GM12878 (cell line): Measurements from ENCODE around the gene GFRA1. TPM values are rescaled to one million over a fixed set of nuclear protein-coding genes. Genes with fewer than 3 reads are reported as not detected.

ENCODE experiments used
- ATAC-seq: fragments of 200-7000 bp; cut with Tn5 transposase; 3 replicates; pipeline ENCODE4 v1.9.1; 2020; ENCODE audit warnings: mild to moderate bottlenecking, moderate library complexity
- BruUV-seq: library from RNA; stranded (reverse); fragments of 400-500 nt; replicated peaks from 2 replicates; lab custom pipeline; 2021; lab: Mats Ljungman, UMichigan
- CTCF ChIA-PET: fragments of 300-600 bp; sonication (Branson Sonifier 250); formaldehyde crosslinking; extraction: SDS; loops from one replicate; lab custom pipeline; 2021; ENCODE audit warnings: inconsistent platforms; lab: Yijun Ruan, JAX
- POLR2A ChIA-PET: fragments of 350-600 bp; formaldehyde crosslinking; extraction: SDS; loops from one replicate; lab custom pipeline; 2021; ENCODE audit warnings: inconsistent platforms; lab: Charles Lee
- RAD21 ChIA-PET: fragments of 300-600 bp; sonication (Branson Sonifier 250); formaldehyde crosslinking; loops from one replicate; lab custom pipeline; 2023; ENCODE audit warnings: antibody characterized with exemption; ENCODE audit not compliant: unreplicated experiment; lab: Charles Lee
- SMC1A ChIA-PET: fragments of 300-600 bp; sonication (Branson Sonifier 250); formaldehyde crosslinking; loops from one replicate; lab custom pipeline; 2023; ENCODE audit not compliant: unreplicated experiment, uncharacterized antibody; lab: Charles Lee
- DNase-seq: peaks from one replicate; pipeline ENCODE4 v3.0.0-alpha.2; 2011; ENCODE audit warnings: low read depth, low spot score
- FAIRE-seq: peaks from 3 replicates; lab custom pipeline; 2011; peaks lifted over from hg19 to GRCh38; lab: Jason Lieb, UNC
- H2AFZ ChIP-seq: 2 replicates; pipeline ENCODE4 v1.6.0; 2011; ENCODE audit warnings: low read depth, low read length, control low read depth; ENCODE audit not compliant: control insufficient read depth
- H3K27ac ChIP-seq: 2 replicates; pipeline ENCODE4 v1.5.1; 2011; ENCODE audit warnings: control low read depth; ENCODE audit not compliant: control insufficient read depth, insufficient read depth
- H3K27me3 ChIP-seq, 2 experiments: replicated peaks in 1 of 2; 2 replicates each; pipeline versions ENCODE4 v1.6.0 to v1.6.1; 2011; ENCODE audit warnings: low read length in 1 of 2; ENCODE audit not compliant: control insufficient read depth in 2 of 2, insufficient read depth in 2 of 2
- H3K36me3 ChIP-seq, 2 experiments: 2 replicates each; pipeline ENCODE4 v1.5.1; 2011; ENCODE audit warnings: low read length in 1 of 2; ENCODE audit not compliant: control insufficient read depth in 2 of 2, insufficient read depth in 2 of 2
- H3K4me1 ChIP-seq: 2 replicates; pipeline ENCODE4 v1.6.1; 2011; ENCODE audit warnings: mild to moderate bottlenecking, low read length, moderate library complexity, mixed read lengths; ENCODE audit not compliant: control insufficient read depth, insufficient read depth
- H3K4me2 ChIP-seq: 2 replicates; pipeline ENCODE4 v1.6.0; 2011; ENCODE audit warnings: control low read depth; ENCODE audit not compliant: control insufficient read depth, insufficient read depth
- H3K4me3 ChIP-seq: fragments of 200-600 bp; sonication (generic); 2 replicates; pipeline ENCODE4 v1.5.1; 2016
- H3K79me2 ChIP-seq: 2 replicates; pipeline ENCODE4 v1.6.0; 2011; ENCODE audit warnings: low read length; ENCODE audit not compliant: control insufficient read depth, insufficient read depth
- H3K9ac ChIP-seq: 2 replicates; pipeline ENCODE4 v1.8.0; 2011; ENCODE audit warnings: low read length, control low read depth, mixed read lengths; ENCODE audit not compliant: control insufficient read depth, insufficient read depth
- H3K9me3 ChIP-seq: replicated peaks from 3 replicates; pipeline ENCODE4 v1.5.1; 2011; ENCODE audit warnings: mild to moderate bottlenecking, low read length; ENCODE audit not compliant: control insufficient read depth, insufficient read depth
- H4K20me1 ChIP-seq: 2 replicates; pipeline ENCODE4 v1.6.0; 2011; ENCODE audit not compliant: control insufficient read depth, insufficient read depth
- MYB ChIP-seq: fragments of 150-350 bp; IDR thresholded peaks from 2 replicates; pipeline ENCODE4 v1.6.1; 2014; ENCODE audit warnings: mild to moderate bottlenecking, low read depth, low read length, borderline replicate concordance
- SREBF2 ChIP-seq: IDR thresholded peaks from 2 replicates; pipeline ENCODE4 v1.6.1; 2012; ENCODE audit warnings: mild to moderate bottlenecking, low read length
- ZBTB4 ChIP-seq: fragments of 450-650 bp; formaldehyde crosslinking; IDR thresholded peaks from 2 replicates; pipeline ENCODE4 v1.4.0; 2022; ENCODE audit warnings: mild to moderate bottlenecking, moderate library complexity
- WGBS: methylation state at CpG from one replicate; pipeline ENCODE4 v1.1.6; 2016; ENCODE audit warnings: low lambda C conversion rate; ENCODE audit not compliant: insufficient replicate concordance, insufficient coverage; ENCODE audit errors: missing lambda C conversion rate; 5-methylcytosine and 5-hydroxymethylcytosine counted together
- in situ Hi-C: fragments of 300-500 bp; cut with MboI; formaldehyde crosslinking; loops from 9 replicates; pipeline ENCODE4 v1.14.3; 2018; ENCODE audit warnings: mixed read lengths
- intact Hi-C: fragments of 100-400 bp; cut with micrococcal nuclease; formaldehyde crosslinking; loops from one replicate; pipeline ENCODE4 v1.14.2; 2022; ENCODE audit not compliant: unreplicated experiment
- polyA plus RNA-seq, 11 experiments: library from polyadenylated mRNA; depleted of rRNA in 4 of 11; unstranded in 6 of 11; stranded (reverse) in 5 of 11; fragments of >200 nt; fragmentation: Nextera tagmentation in 4 of 11; fragmentation: Illumina TruSeq in 1 of 11; extraction: Ambion mirVana in 4 of 11; extraction: Trizol in 1 of 11; gene quantifications; 1 replicate in 1 of 11; 2 replicates in 10 of 11; pipeline versions ENCODE4 v1.2.1 to v1.2.3, GENCODE V29; 2011 to 2016; ENCODE audit warnings: inconsistent platforms in 2 of 11, missing spikeins in 2 of 11, low read depth in 1 of 11
- total RNA-seq, 4 experiments: library from RNA; depleted of rRNA in 3 of 4; stranded (reverse); fragments of >200 nt in 3 of 4; fragmentation: Illumina TruSeq in 1 of 4; extraction: Trizol in 1 of 4; gene quantifications; 2 replicates each; pipeline versions ENCODE4 v1.2.1 to v1.2.3, GENCODE V29; 2013 to 2021

The GFRA1 gene
- total and polyA plus RNA-seq, 10 of the 15 experiments (the other 5 are each of a cell fraction or from before 2014, with no cell fraction given), result 0.05 to 0.19 TPM; not detected in 8

- Histone ChIP-seq H3K9ac (no peak overlapping the region), H3K27me3 (peaks cover 0 to 1% of the 10 kb centered on the region in 2 experiments; a peak in 2 of 4 replicates), H3K79me2 (no peaks in the 10 kb centered on the region), H4K20me1 (no peaks in the 10 kb centered on the region)
- FAIRE-seq, result no peak
- CTCF ChIA-PET, result no interaction called here
- TF ChIP-seq SREBF2, result no peak
- TF ChIP-seq MYB, result no peak
- no peak for TF ChIP-seq ZBTB4 (CRISPR knock-in tag)
- TF ChIP-seq, all 136 proteins: peak for 0
- ATAC-seq (no peak), DNase-seq (no peak)
- SMC1A ChIA-PET, result no interaction called here
- BruUV-seq, result no TSS peak
- in situ Hi-C loops, result no loop called here
- Histone ChIP-seq H3K27ac (no peak overlapping the region), H3K36me3 (no peaks in the 10 kb centered on the region), H3K4me1 (no peaks in the 10 kb centered on the region), H2AFZ (no peak overlapping the region), H3K9me3 (no peaks in the 10 kb centered on the region), H3K4me3 (no peak overlapping the region), H3K4me2 (no peak overlapping the region)
- 16% methylated on average over 5 of the region's 5 CpGs for WGBS
- RAD21 ChIA-PET, result no interaction called here
- POLR2A ChIA-PET, result no interaction called here
- intact Hi-C loops, result no loop called here
These were observed 201.4 kb downstream of the GFRA1 start for GRCh38 chr10:116071453-116072148.
